Sigmoid colon (tissue), 7 donors: ENCODE data around the gene URB2. TPM values are rescaled to one million over a fixed set of nuclear protein-coding genes. Genes with fewer than 3 reads are reported as not detected.
"Not testable (repeated sequence)": the region's sequence is repeated elsewhere in the genome, so short reads cannot be mapped to it uniquely, and the experiment has no call there.

Experiments used
- DNase-seq: peaks from one replicate; pipeline ENCODE4 v3.0.0-alpha.2; 2019
- H3K27ac ChIP-seq, 4 donors: fragments of 200-600 bp; sonication (generic); one replicate each; pipeline ENCODE4 v1.5.1; 2016 to 2019; ENCODE audit warnings: mild to moderate bottlenecking in 1 of 4
- H3K27me3 ChIP-seq, 3 donors: fragments of 200-600 bp; sonication (generic); one replicate each; pipeline ENCODE4 v1.5.1; 2019; ENCODE audit warnings: mild to moderate bottlenecking in 1 of 3
- H3K36me3 ChIP-seq, 4 donors: fragments of 200-600 bp; sonication (generic); one replicate each; pipeline ENCODE4 v1.5.1; 2016 to 2019
- H3K4me1 ChIP-seq, 4 donors: fragments of 200-600 bp; sonication (generic); one replicate each; pipeline ENCODE4 v1.5.1; 2017 to 2019
- H3K4me3 ChIP-seq, 4 donors: fragments of 200-600 bp; sonication (generic); one replicate each; pipeline ENCODE4 v1.5.1; 2017 to 2019; ENCODE audit warnings: mild to moderate bottlenecking in 2 of 4, moderate library complexity in 1 of 4
- H3K9me3 ChIP-seq, 4 donors: fragments of 200-600 bp in 3 of 4; sonication (generic) in 3 of 4; one replicate each; pipeline versions ENCODE4 v1.5.1 to v1.6.1; 2013 to 2019
- CTCF ChIP-seq, 4 experiments: fragments of 450-650 bp in 3 of 4; fragments of 200-600 bp in 1 of 4; IDR thresholded peaks; one replicate each; pipeline ENCODE4 v1.5.1; 2016 to 2019; ENCODE audit warnings: antibody characterized with exemption in 4 of 4, mild to moderate bottlenecking in 3 of 4, moderate library complexity in 2 of 4
- EP300 ChIP-seq, 4 donors: sonication (generic); formaldehyde crosslinking; IDR thresholded peaks; one replicate each; pipeline ENCODE4 v1.6.1; 2017; ENCODE audit warnings: antibody characterized with exemption in 4 of 4
- POLR2A ChIP-seq, 2 donors: fragments of 450-650 bp; IDR thresholded peaks; one replicate each; pipeline ENCODE4 v1.6.1; 2016; ENCODE audit warnings: antibody characterized with exemption in 2 of 2, mild to moderate bottlenecking in 2 of 2, moderate library complexity in 2 of 2
- POLR2AphosphoS5 ChIP-seq, 4 donors: sonication (generic); formaldehyde crosslinking; IDR thresholded peaks; one replicate each; pipeline ENCODE4 v1.6.1; 2017; ENCODE audit warnings: antibody characterized with exemption in 4 of 4
- WGBS, 2 donors: extraction: QIAGEN DNeasy Blood & Tissue Kit; methylation state at CpG; one replicate each; pipeline ENCODE4 v1.1.7; 2013; 5-methylcytosine and 5-hydroxymethylcytosine counted together
- intact Hi-C: fragments of 100-400 bp; cut with DNase I; formaldehyde crosslinking; loops from one replicate; pipeline ENCODE4 v1.15.1; 2023
- polyA plus RNA-seq, 3 donors: library from polyadenylated mRNA; stranded (reverse); fragments of 200-250 nt; gene quantifications; one replicate each; pipeline ENCODE4 v1.2.3, GENCODE V29; 2013
- total RNA-seq, 4 donors: library from RNA; depleted of rRNA; stranded (reverse); fragments of >200 nt; gene quantifications; one replicate each; pipeline ENCODE4 v1.1.0, GENCODE V29; 2016
- donor health status: healthy with polysubstance abuse.
- donor health status: Bipolar disorder and iron deficiency.
- donor health status: healthy.

URB2 gene
- total and polyA plus RNA-seq, 7 donors = 0.60 to 11.7 (median 5.2) TPM

- 91 to 94% methylated on average over 5 of the region's 5 CpGs for WGBS, 2 donors
- no peaks in the 10 kb centered on the region for H3K36me3 ChIP-seq
- peaks cover 0 to 55% (median 31%) of the 10 kb centered on the region in 4 donors for H3K4me1 ChIP-seq
- intact Hi-C loops = no loop called here
- DNase-seq = no peak
- TF ChIP-seq EP300 (IDR thresholded peaks at IDR 0.05) = no peak
- TF ChIP-seq CTCF (IDR thresholded peaks at IDR 0.05) = no peak
- no peak for TF ChIP-seq POLR2AphosphoS5 (IDR thresholded peaks at IDR 0.05)
- no peak overlapping the region for H3K27ac ChIP-seq
- no peaks in the 10 kb centered on the region for H3K27me3 ChIP-seq
- H3K9me3 ChIP-seq = no peaks in the 10 kb centered on the region
- H3K4me3 ChIP-seq = no peak overlapping the region
Measured at GRCh38 chr1:229619614-229620013, 6.4 kb upstream of the URB2 start.

- Histone ChIP-seq H3K4me3 (no peak overlapping the region), H3K27ac (peak overlapping the region in 1 of 4 donors; percentile 3), H3K27me3 (no peaks in the 10 kb centered on the region), H3K4me1 (peaks cover 0 to 56% (median 32%) of the 10 kb centered on the region in 4 donors), H3K9me3 (no peaks in the 10 kb centered on the region), H3K36me3 (no peaks in the 10 kb centered on the region)
- 85 to 87% methylated on average over 3 of the region's 3 CpGs for WGBS, 2 donors
- no peak for DNase-seq
- TF ChIP-seq CTCF (IDR thresholded peaks at IDR 0.05) (no peak), POLR2AphosphoS5 (IDR thresholded peaks at IDR 0.05) (no peak), POLR2A (IDR thresholded peaks at IDR 0.05) (no peak), EP300 (IDR thresholded peaks at IDR 0.05) (no peak)
- intact Hi-C loops = no loop called here
Measured at GRCh38 chr1:229620876-229621275, 5.2 kb upstream of the URB2 start.

GRCh38 chr1:229621663-229622062 lies 4.4 kb upstream of the URB2 start:
- H3K4me3 ChIP-seq = no peak overlapping the region
- H3K36me3 ChIP-seq = no peaks in the 10 kb centered on the region
- TF ChIP-seq POLR2A (IDR thresholded peaks at IDR 0.05) (no peak), CTCF (IDR thresholded peaks at IDR 0.05) (no peak), EP300 (IDR thresholded peaks at IDR 0.05) (no peak), POLR2AphosphoS5 (IDR thresholded peaks at IDR 0.05) (no peak)
- no peak for DNase-seq
- no peak overlapping the region for H3K27ac ChIP-seq
- H3K4me1 ChIP-seq = peaks cover 0 to 59% (median 35%) of the 10 kb centered on the region in 4 donors
- no peaks in the 10 kb centered on the region for H3K27me3 ChIP-seq
- WGBS, 2 donors = 92% methylated on average over 2 of the region's 2 CpGs
- intact Hi-C loops = no loop called here
- H3K9me3 ChIP-seq = no peaks in the 10 kb centered on the region

GRCh38 chr1:229622641-229623120 lies 3.4 kb upstream of the URB2 start:
- H3K4me1 ChIP-seq = peaks cover 0 to 68% (median 44%) of the 10 kb centered on the region in 4 donors
- H3K36me3 ChIP-seq, H3K4me3 ChIP-seq, H3K9me3 ChIP-seq, DNase-seq, intact Hi-C loops, H3K27me3 ChIP-seq, H3K27ac ChIP-seq: not testable (repeated sequence)
- 92% methylated on average over 10 of the region's 10 CpGs for WGBS, 2 donors

GRCh38 chr1:229623225-229623624 lies 2.8 kb upstream of the URB2 start:
- Histone ChIP-seq H3K4me3 (no peak overlapping the region), H3K27me3 (no peaks in the 10 kb centered on the region), H3K4me1 (peaks cover 0 to 64% (median 44%) of the 10 kb centered on the region in 4 donors), H3K9me3 (no peaks in the 10 kb centered on the region), H3K36me3 (no peaks in the 10 kb centered on the region), H3K27ac (no peak overlapping the region)
- TF ChIP-seq POLR2A (IDR thresholded peaks at IDR 0.05) = no peak
- no peak for TF ChIP-seq EP300 (IDR thresholded peaks at IDR 0.05)
- no peak for TF ChIP-seq POLR2AphosphoS5 (IDR thresholded peaks at IDR 0.05)
- no peak for TF ChIP-seq CTCF (IDR thresholded peaks at IDR 0.05)
- no peak for DNase-seq
- WGBS, 2 donors = 84 to 96% methylated on average over 5 of the region's 5 CpGs
- intact Hi-C loops = no loop called here
